VCaP (cell line): Measurements from ENCODE around the gene DRGX.

Experiments used
- H3K27ac ChIP-seq: fragments of 450-650 bp; 2 replicates; pipeline ENCODE4 v1.5.1; 2017
- CTCF ChIP-seq: fragments of 450-650 bp; conservative IDR thresholded peaks from 2 replicates; pipeline ENCODE4 v1.5.1; 2017; ENCODE audit warnings: mild to moderate bottlenecking, moderate library complexity

The DRGX gene

GRCh38 chr10:49407151-49407550 is 11.3 kb upstream of the DRGX start:
- no peak for TF ChIP-seq CTCF

DNA sequence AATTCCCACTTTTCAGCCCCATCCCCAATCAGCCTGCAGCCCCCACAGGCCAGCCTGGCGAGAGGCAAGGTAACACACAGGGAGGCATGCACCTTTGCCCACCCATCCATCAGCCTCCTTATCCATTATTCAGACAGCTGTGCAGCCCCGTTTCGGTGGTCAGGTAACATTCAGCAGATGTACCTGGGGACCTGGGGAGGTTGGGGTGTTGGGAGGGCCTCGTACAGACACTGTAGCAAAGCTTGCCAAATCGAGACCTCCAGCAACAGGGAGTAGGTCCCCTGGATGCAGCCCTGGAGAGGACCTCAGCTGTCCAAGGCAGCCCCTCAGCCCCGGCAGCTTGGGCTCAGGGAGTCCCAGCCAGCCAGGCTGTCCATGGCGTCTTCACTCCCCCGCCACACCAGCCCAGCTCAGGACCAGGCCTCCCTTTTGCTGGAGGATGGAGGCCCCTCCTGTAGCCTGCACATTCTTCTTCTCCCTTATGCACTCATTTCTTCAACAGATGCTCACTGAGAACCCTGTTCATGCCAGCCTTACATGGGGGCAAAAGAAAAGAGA is 8.5 kb upstream of the DRGX start:
- no peak overlapping the region for H3K27ac ChIP-seq
- TF ChIP-seq CTCF: no peak

More at GRCh38 chr10:49407151-49407550, 11.3 kb upstream of the DRGX start:
- no peak overlapping the region for H3K27ac ChIP-seq

- TF ChIP-seq CTCF: no peak
- H3K27ac ChIP-seq: no peak overlapping the region
Measured at GRCh38 chr10:49403363-49403762, 7.5 kb upstream of the DRGX start.

DNA sequence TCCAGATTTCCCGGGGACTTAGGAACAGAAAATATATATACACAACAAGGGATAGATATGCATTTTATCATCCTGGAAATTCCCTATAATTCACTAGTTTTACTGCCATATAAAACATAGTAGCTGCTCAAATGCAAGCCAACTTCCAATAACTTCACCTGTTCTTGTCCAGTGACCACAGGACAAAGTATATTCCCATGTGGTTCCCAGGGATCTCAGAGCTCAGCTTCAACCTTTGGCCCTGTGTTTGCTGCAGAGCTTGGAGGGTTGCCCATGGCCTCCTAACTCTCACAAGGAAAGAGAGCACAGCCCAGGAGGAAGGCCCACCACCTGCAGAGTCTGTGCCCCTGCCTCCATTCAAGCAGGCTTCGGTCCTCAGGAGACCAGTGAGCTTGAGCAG is 4.5 kb upstream of the DRGX start:
- TF ChIP-seq CTCF: no peak
- H3K27ac ChIP-seq: no peak overlapping the region

GRCh38 chr10:49398986-49399385 is 3.1 kb upstream of the DRGX start:
- TF ChIP-seq CTCF: no peak

DNA sequence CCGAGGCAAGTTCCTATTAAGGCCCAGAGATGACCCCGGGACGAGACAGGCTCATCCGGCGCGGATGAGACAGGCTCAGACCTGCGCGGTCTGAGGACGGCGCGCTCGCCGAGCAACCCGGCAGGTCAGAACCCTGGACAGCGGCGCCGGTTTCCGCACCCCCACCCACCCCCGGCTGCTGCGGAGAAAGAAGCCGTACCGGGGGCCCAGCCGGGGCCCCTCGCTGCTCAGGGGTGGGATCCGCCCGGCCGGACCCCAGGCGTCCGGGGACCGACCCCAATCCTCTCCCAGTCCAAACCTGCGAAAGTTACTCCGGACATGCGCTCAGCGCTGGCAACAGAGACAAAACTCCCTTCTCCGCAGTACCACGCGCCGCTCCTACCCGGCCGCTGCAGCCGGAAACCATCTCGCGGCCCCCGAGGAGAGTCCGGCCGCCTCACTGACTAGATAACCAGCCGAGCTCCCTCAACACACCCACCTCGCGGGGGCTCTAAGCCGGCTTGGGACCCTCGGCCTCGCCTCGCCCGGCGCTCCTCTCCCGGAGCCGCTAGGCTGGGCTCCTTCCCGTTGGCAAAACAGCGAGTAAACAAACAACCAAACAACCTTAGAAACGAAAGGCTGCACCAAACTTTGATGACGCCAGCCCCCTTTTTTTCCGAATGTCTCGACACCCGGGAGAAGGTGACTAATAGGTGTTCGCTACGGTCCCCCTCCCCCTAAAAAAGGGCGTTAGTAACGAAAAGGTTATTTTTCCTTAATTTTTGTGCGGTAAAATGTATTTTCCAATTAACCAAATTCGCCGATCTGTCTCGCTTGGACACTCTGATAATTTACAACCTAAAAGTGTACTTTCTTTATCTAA is 2.3 kb upstream of the DRGX start:
- H3K27ac ChIP-seq: no peak overlapping the region; the same call in 1 of the 2 replicates
- TF ChIP-seq CTCF: no peak

More at GRCh38 chr10:49398986-49399385, 3.1 kb upstream of the DRGX start:
- no peak overlapping the region for H3K27ac ChIP-seq

GRCh38 chr10:49397036-49397999 is 1.4 kb upstream of the DRGX start:
- H3K27ac ChIP-seq: no peak overlapping the region
- TF ChIP-seq CTCF: no peak
